Epithelial cell of proximal tubule (primary cell): Measurements from ENCODE around the gene USP16. TPM values are rescaled to one million over a fixed set of nuclear protein-coding genes. Genes with fewer than 3 reads are reported as not detected.

ENCODE experiments used
- DNase-seq: peaks from one replicate; pipeline ENCODE4 v3.0.0-alpha.2; 2011; ENCODE audit warnings: low read depth
- H3K4me3 ChIP-seq: 2 replicates; pipeline ENCODE4 v1.5.1; 2011; ENCODE audit warnings: low read depth, mild to moderate bottlenecking, low read length
- CTCF ChIP-seq: conservative IDR thresholded peaks from 2 replicates; pipeline ENCODE4 v1.5.1; 2012; ENCODE audit warnings: low read depth, mild to moderate bottlenecking, low read length
- total RNA-seq: library from RNA; depleted of rRNA; stranded (reverse); fragments of >200 nt; gene quantifications from 2 replicates; pipeline ENCODE4 v1.2.3, GENCODE V29; 2015

The USP16 gene
- total RNA-seq, 1 donor from 2014 or later: 20.7 TPM

GRCh38 chr21:29056538-29057050, 32.1 kb downstream of the USP16 start:
- no peak overlapping the region for H3K4me3 ChIP-seq
- DNase-seq: no peak
- no peak for TF ChIP-seq CTCF

GRCh38 chr21:29064850-29065481, 40.5 kb downstream of the USP16 start:
- TF ChIP-seq CTCF: no peak
- no peak for DNase-seq

GRCh38 chr21:29072873-29073221, 48.4 kb downstream of the USP16 start:
- no peak for TF ChIP-seq CTCF
- H3K4me3 ChIP-seq: peak overlapping the region; percentile 73
- DNase-seq: no peak

More at GRCh38 chr21:29064850-29065481, 40.5 kb downstream of the USP16 start:
- H3K4me3 ChIP-seq: no peak overlapping the region

GRCh38 chr21:29073222-29074006, 48.9 kb downstream of the USP16 start, which contains the start of gene CCT8:
TSS of gene CCT8 (minus strand) at chr21:29073648. CDS start at chr21:29073590, 58 bp downstream.
- peak; percentile 91 for DNase-seq
- no peak for TF ChIP-seq CTCF
- H3K4me3 ChIP-seq: peak within 1 kb of the TSS; percentile 73

- TF ChIP-seq CTCF: no peak
- peak overlapping the region; percentile 73 for H3K4me3 ChIP-seq
- no peak for DNase-seq
Observed at GRCh38 chr21:29074007-29074376, 49.5 kb downstream of the USP16 start.

GRCh38 chr21:29074783-29075182, 50.3 kb downstream of the USP16 start:
- H3K4me3 ChIP-seq: no peak overlapping the region
- DNase-seq: no peak
- no peak for TF ChIP-seq CTCF
